A673 (cell line): ENCODE results near the gene TBC1D20.

ENCODE experiments used
- EZH2 ChIP-seq: fragments of 200-600 bp; sonication (generic); IDR thresholded peaks from 2 replicates; pipeline ENCODE4 v1.6.1; 2017; ENCODE audit warnings: borderline replicate concordance, low read depth, mild to moderate bottlenecking, mixed read lengths, antibody characterized with exemption, low read length; ENCODE audit not compliant: poor library complexity, severe bottlenecking
- TF ChIP-seq, protein P1 (sequence below): fragments of 300-800, 200-600 bp; sonication (generic); conservative IDR thresholded peaks from 2 replicates; pipeline ENCODE4 v1.5.1; 2017; ENCODE audit warnings: low read depth, mild to moderate bottlenecking, antibody characterized with exemption, low read length, moderate library complexity, mixed read lengths

DNA sequence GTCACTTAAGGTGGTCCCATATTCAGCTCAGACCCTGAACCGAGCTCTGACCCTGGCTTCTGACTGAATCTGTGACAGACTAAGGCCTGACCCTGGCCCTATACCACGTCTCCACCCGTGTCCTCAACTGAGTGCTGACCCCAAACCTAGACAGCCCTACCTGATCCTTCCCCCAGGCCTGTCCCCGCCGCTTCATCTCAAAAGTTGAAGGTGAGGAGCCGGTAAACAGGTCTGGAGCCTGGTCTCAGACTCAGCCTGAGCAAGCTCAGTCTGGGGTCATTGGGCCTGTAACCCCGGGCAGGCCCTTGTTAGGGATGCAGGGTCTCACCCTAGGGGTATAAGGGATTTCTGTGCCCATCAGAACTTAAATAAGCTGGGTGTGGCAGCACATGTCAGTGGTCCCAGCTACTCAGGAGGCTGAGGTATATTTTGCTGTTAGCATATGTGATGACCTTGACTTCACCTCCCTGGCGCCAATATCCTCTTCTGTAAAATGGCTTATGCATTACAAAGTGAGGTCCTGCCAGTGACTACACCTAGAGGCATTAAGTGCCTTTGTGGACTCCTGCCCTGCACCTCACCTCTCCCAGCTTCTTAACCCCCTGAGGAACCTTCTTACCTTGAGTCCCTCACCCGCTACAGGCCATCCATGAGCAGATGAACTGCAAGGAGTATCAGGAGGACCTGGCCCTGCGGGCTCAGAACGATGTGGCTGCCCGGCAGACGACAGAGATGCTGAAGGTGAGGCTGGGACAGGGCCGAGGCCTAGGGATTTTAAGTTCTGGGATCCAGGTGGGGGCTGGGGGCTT is 34.3 kb downstream of the TBC1D20 start:
- TF ChIP-seq, protein P1, sequence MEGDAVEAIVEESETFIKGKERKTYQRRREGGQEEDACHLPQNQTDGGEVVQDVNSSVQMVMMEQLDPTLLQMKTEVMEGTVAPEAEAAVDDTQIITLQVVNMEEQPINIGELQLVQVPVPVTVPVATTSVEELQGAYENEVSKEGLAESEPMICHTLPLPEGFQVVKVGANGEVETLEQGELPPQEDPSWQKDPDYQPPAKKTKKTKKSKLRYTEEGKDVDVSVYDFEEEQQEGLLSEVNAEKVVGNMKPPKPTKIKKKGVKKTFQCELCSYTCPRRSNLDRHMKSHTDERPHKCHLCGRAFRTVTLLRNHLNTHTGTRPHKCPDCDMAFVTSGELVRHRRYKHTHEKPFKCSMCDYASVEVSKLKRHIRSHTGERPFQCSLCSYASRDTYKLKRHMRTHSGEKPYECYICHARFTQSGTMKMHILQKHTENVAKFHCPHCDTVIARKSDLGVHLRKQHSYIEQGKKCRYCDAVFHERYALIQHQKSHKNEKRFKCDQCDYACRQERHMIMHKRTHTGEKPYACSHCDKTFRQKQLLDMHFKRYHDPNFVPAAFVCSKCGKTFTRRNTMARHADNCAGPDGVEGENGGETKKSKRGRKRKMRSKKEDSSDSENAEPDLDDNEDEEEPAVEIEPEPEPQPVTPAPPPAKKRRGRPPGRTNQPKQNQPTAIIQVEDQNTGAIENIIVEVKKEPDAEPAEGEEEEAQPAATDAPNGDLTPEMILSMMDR = no peak
- TF ChIP-seq EZH2 = no peak
